Erythroblast (primary cell): Measurements from ENCODE around the gene VWA5B2.

Experiments used
- GATA1 ChIP-seq: IDR thresholded peaks from 2 replicates; pipeline ENCODE4 v1.6.1; 2011; ENCODE audit warnings: low read depth, mild to moderate bottlenecking, control low read depth, low read length, moderate library complexity
- POLR2A ChIP-seq: IDR thresholded peaks from 2 replicates; pipeline ENCODE4 v1.6.1; 2011; ENCODE audit warnings: mild to moderate bottlenecking, low read length

DNA sequence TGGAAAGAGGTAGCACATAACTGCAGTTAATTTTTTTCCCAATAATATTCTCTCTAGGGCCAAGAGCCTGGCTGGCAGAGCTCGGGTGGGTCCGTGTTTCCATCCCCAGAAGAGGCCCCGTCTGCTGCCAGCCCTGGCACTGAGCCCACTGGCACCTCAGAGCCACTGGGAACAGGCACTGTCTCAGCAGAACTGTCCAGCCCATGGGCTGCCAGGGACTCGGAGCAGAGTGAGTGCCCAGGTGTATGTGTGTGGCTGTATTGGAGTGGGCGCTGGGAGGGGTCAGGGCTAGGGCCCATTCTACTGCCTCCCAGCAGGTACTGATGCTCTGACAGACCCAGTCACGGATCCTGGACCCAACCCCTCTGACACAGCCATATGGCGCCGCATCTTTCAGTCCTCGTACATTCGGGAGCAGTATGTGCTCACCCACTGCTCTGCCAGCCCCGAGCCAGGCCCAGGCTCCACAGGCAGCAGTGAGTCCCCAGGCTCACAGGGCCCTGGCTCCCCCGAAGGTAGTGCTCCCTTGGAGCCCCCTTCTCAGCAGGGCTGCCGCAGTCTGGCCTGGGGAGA, 8.9 kb downstream of the VWA5B2 start:
- no peak for TF ChIP-seq POLR2A
- TF ChIP-seq GATA1, result no peak
